Testis (tissue), 3 donors: ENCODE results near the gene TCN2. TPM values are rescaled to one million over a fixed set of nuclear protein-coding genes. Genes with fewer than 3 reads are reported as not detected.

Experiments used
- DNase-seq: peaks from one replicate; pipeline ENCODE4 v3.0.0-alpha.2; 2019
- H3K27ac ChIP-seq, 2 donors: fragments of 200-600 bp; sonication (generic); one replicate each; pipeline ENCODE4 v1.5.1; 2019
- H3K27me3 ChIP-seq: fragments of 200-600 bp; sonication (generic); one replicate; pipeline ENCODE4 v1.5.1; 2019
- H3K36me3 ChIP-seq: fragments of 200-600 bp; sonication (generic); one replicate; pipeline ENCODE4 v1.5.1; 2017; ENCODE audit warnings: low read depth; ENCODE audit errors: missing control alignments
- H3K4me1 ChIP-seq: fragments of 200-600 bp; sonication (generic); one replicate; pipeline ENCODE4 v1.5.1; 2019
- H3K4me3 ChIP-seq, 2 donors: fragments of 200-600 bp; sonication (generic); one replicate each; pipeline ENCODE4 v1.5.1; 2017 to 2019
- H3K9me3 ChIP-seq: fragments of 200-600 bp; sonication (generic); one replicate; pipeline ENCODE4 v1.5.1; 2017
- CTCF ChIP-seq, 3 experiments: fragments of 450-650 bp in 2 of 3; fragments of 200-600 bp in 1 of 3; sonication (generic) in 1 of 3; IDR thresholded peaks; one replicate each; pipeline ENCODE4 v1.5.1; 2016 to 2019; ENCODE audit warnings: antibody characterized with exemption in 3 of 3, mild to moderate bottlenecking in 2 of 3, moderate library complexity in 1 of 3
- POLR2A ChIP-seq: fragments of 450-650 bp; IDR thresholded peaks from one replicate; pipeline ENCODE4 v1.6.1; 2017; ENCODE audit warnings: antibody characterized with exemption, mild to moderate bottlenecking, moderate library complexity
- WGBS, 2 donors: methylation state at CpG; one replicate each; pipeline ENCODE4 v1.1.5; 2018; 5-methylcytosine and 5-hydroxymethylcytosine counted together
- intact Hi-C: fragments of 100-400 bp; cut with DNase I; formaldehyde crosslinking; loops from one replicate; pipeline ENCODE4 v1.15.1; 2023; ENCODE audit warnings: low total_unique reads
- polyA plus RNA-seq: library from polyadenylated mRNA; stranded (reverse); fragments of 350-450 nt; fragmentation: Illumina TruSeq; extraction: RNeasy Lipid Tissue Mini Kit (QIAGEN cat#74804); gene quantifications from one replicate; pipeline ENCODE4 v1.2.3, GENCODE V29; 2014; ENCODE audit warnings: low read depth, low replicate concordance; ENCODE audit not compliant: insufficient read depth
- total RNA-seq, 2 donors: library from RNA; depleted of rRNA; stranded (reverse); fragments of >200 nt; gene quantifications; one replicate each; pipeline ENCODE4 v1.2.3, GENCODE V29; 2016

Gene TCN2
- total and polyA plus RNA-seq, 3 donors from 2014 or later = 30.5 to 40.7 (median 40.6) TPM

GRCh38 chr22:30578481-30578880 lies 28.5 kb upstream of the TCN2 start:
- no peaks in the 10 kb centered on the region for H3K36me3 ChIP-seq
- peaks cover 13% of the 10 kb centered on the region for H3K4me1 ChIP-seq
- no peak overlapping the region for H3K4me3 ChIP-seq
- intact Hi-C loops = no loop called here
- H3K9me3 ChIP-seq = no peaks in the 10 kb centered on the region
- no peak for DNase-seq
- 81 to 93% methylated on average over 9 to 12 of the region's 12 CpGs for WGBS, 2 donors
- no peaks in the 10 kb centered on the region for H3K27me3 ChIP-seq
- TF ChIP-seq POLR2A (no peak), CTCF (IDR thresholded peaks at IDR 0.05) (no peak)
- H3K27ac ChIP-seq = no peak overlapping the region

GRCh38 chr22:30580896-30581295 lies 26.1 kb upstream of the TCN2 start:
- no peaks in the 10 kb centered on the region for H3K27me3 ChIP-seq
- H3K4me3 ChIP-seq = no peak overlapping the region
- no peak overlapping the region for H3K27ac ChIP-seq
- 82 to 93% methylated on average over 3 to 5 of the region's 6 CpGs for WGBS, 2 donors
- no peaks in the 10 kb centered on the region for H3K9me3 ChIP-seq
- H3K36me3 ChIP-seq = no peaks in the 10 kb centered on the region
- peaks cover 1% of the 10 kb centered on the region for H3K4me1 ChIP-seq
- intact Hi-C loops = no loop called here
- TF ChIP-seq POLR2A (no peak), CTCF (IDR thresholded peaks at IDR 0.05) (no peak)
- no peak for DNase-seq

- no peak for DNase-seq
- Histone ChIP-seq H3K4me1 (no peaks in the 10 kb centered on the region), H3K4me3 (no peak overlapping the region), H3K27ac (no peak overlapping the region), H3K9me3 (no peaks in the 10 kb centered on the region), H3K36me3 (no peaks in the 10 kb centered on the region), H3K27me3 (no peaks in the 10 kb centered on the region)
- WGBS, 2 donors = 85 to 89% methylated on average over 3 to 6 of the region's 6 CpGs
- no peak for TF ChIP-seq CTCF (IDR thresholded peaks at IDR 0.05)
- TF ChIP-seq POLR2A = no peak
- intact Hi-C loops = no loop called here
Measured at GRCh38 chr22:30582051-30582450, 24.9 kb upstream of the TCN2 start.

- H3K4me3 ChIP-seq = no peak overlapping the region
- H3K36me3 ChIP-seq = no peaks in the 10 kb centered on the region
- H3K9me3 ChIP-seq = no peaks in the 10 kb centered on the region
- intact Hi-C loops = no loop called here
- no peak overlapping the region for H3K27ac ChIP-seq
- H3K4me1 ChIP-seq = no peaks in the 10 kb centered on the region
- WGBS, 2 donors = 79 to 84% methylated on average over 7 to 13 of the region's 13 CpGs
- H3K27me3 ChIP-seq = no peaks in the 10 kb centered on the region
- no peak for DNase-seq
- TF ChIP-seq CTCF (IDR thresholded peaks at IDR 0.05) (no peak), POLR2A (no peak)
Measured at GRCh38 chr22:30582788-30583545, 24.0 kb upstream of the TCN2 start.

- DNase-seq = no peak
- H3K36me3 ChIP-seq = no peaks in the 10 kb centered on the region
- intact Hi-C loops = no loop called here
- no peaks in the 10 kb centered on the region for H3K4me1 ChIP-seq
- no peak overlapping the region for H3K27ac ChIP-seq
- WGBS, 2 donors = 90 to 91% methylated on average over 7 to 15 of the region's 15 CpGs
- TF ChIP-seq POLR2A = no peak
- TF ChIP-seq CTCF (IDR thresholded peaks at IDR 0.05) = no peak
- H3K9me3 ChIP-seq = no peaks in the 10 kb centered on the region
- no peaks in the 10 kb centered on the region for H3K27me3 ChIP-seq
- H3K4me3 ChIP-seq = no peak overlapping the region
Measured at GRCh38 chr22:30584441-30584840, 22.5 kb upstream of the TCN2 start.
